GM20000 (cell line): ENCODE measurements around the gene COL23A1.

Experiments used
- DNase-seq: peaks from one replicate; pipeline ENCODE4 v3.0.0; 2012; ENCODE audit warnings: low spot score
- TF ChIP-seq, protein P1 (sequence below): IDR thresholded peaks from 2 replicates; pipeline ENCODE4 v1.5.1; 2012; ENCODE audit warnings: mild to moderate bottlenecking, control low read depth; ENCODE audit errors: extremely low read depth, missing control alignments

Gene COL23A1

DNA sequence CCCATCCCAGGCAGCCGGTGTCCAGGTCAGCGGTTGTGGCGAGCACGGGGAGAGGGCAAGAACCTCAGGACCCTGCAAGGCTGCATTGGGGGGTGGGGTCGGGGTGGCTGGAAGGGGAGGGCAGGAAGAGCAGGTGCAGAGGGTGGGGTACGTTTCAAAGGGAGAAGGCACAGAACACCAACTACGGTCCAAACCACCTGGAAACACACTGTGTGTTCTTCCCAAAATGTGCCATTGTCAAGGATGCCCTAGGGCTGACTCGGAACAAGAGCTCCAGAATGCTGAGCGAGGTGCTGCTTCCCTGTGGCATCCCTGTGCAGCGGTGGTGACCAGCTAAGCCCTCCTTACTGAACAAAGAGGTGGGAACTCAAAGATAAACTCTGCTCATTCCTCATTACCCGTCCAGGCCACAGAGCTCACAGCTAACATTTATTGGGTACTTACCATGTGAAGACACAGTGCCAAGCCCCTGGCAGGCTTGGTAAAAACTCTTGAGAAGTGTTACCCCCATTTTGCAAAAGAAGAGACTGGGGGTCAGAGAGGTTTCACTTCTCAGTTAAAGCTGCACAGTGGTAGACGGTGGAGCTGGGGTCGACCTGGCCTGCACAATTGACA, 153.8 kb downstream of the COL23A1 start:
- no peak for DNase-seq

GRCh38 chr5:178435321-178436238, 154.6 kb downstream of the COL23A1 start:
- TF ChIP-seq, protein P1, sequence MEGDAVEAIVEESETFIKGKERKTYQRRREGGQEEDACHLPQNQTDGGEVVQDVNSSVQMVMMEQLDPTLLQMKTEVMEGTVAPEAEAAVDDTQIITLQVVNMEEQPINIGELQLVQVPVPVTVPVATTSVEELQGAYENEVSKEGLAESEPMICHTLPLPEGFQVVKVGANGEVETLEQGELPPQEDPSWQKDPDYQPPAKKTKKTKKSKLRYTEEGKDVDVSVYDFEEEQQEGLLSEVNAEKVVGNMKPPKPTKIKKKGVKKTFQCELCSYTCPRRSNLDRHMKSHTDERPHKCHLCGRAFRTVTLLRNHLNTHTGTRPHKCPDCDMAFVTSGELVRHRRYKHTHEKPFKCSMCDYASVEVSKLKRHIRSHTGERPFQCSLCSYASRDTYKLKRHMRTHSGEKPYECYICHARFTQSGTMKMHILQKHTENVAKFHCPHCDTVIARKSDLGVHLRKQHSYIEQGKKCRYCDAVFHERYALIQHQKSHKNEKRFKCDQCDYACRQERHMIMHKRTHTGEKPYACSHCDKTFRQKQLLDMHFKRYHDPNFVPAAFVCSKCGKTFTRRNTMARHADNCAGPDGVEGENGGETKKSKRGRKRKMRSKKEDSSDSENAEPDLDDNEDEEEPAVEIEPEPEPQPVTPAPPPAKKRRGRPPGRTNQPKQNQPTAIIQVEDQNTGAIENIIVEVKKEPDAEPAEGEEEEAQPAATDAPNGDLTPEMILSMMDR = no peak
- no peak for DNase-seq

More for the DNA sequence above, 153.8 kb downstream of the COL23A1 start:
- TF ChIP-seq, protein P1 = no peak

- TF ChIP-seq, protein P1 = no peak
- DNase-seq = no peak
These were observed 155.3 kb downstream of the COL23A1 start for GRCh38 chr5:178434851-178435250.

GRCh38 chr5:178434016-178434761, 156.0 kb downstream of the COL23A1 start:
- DNase-seq = no peak
- TF ChIP-seq, protein P1 = no peak

GRCh38 chr5:178433273-178433775, 156.9 kb downstream of the COL23A1 start:
- no peak for DNase-seq
- TF ChIP-seq, protein P1 = no peak

- DNase-seq = no peak
- TF ChIP-seq, protein P1 = no peak
These were observed 157.5 kb downstream of the COL23A1 start for GRCh38 chr5:178432421-178433272.
